Endodermal cell (in vitro differentiated cells): ENCODE results near the gene OSBPL7. TPM values are rescaled to one million over a fixed set of nuclear protein-coding genes. Genes with fewer than 3 reads are reported as not detected.

Experiments used
- DNase-seq: peaks from one replicate; pipeline ENCODE4 v3.0.0-alpha.2; 2017
- H3K27ac ChIP-seq: 2 replicates; pipeline ENCODE4 v1.5.1; 2013; ENCODE audit warnings: mild to moderate bottlenecking, low read depth, low read length, moderate library complexity
- H3K27me3 ChIP-seq: 2 replicates; pipeline ENCODE4 v1.6.1; 2013; ENCODE audit warnings: mild to moderate bottlenecking, low read length, moderate library complexity; ENCODE audit not compliant: insufficient read depth, control insufficient read depth, poor library complexity, severe bottlenecking
- H3K36me3 ChIP-seq: 2 replicates; pipeline ENCODE4 v1.7.0; 2013; ENCODE audit warnings: mild to moderate bottlenecking, low read length, moderate library complexity; ENCODE audit not compliant: control insufficient read depth, insufficient read depth
- H3K4me1 ChIP-seq: one replicate; pipeline ENCODE4 v1.7.0; 2013; ENCODE audit warnings: low read length; ENCODE audit not compliant: control insufficient read depth, insufficient read depth
- H3K4me3 ChIP-seq: 2 replicates; pipeline ENCODE4 v1.5.1; 2013; ENCODE audit warnings: mild to moderate bottlenecking, low read length, moderate library complexity
- H3K9ac ChIP-seq: 2 replicates; pipeline ENCODE4 v1.6.1; 2013; ENCODE audit warnings: mild to moderate bottlenecking, low read length, moderate library complexity; ENCODE audit not compliant: poor library complexity, severe bottlenecking; ENCODE audit errors: extremely low read depth
- H3K9me3 ChIP-seq: 2 replicates; pipeline ENCODE4 v1.6.1; 2013; ENCODE audit warnings: mild to moderate bottlenecking, low read length, moderate library complexity; ENCODE audit not compliant: control insufficient read depth
- H3K27ac Mint-ChIP-seq: 2 replicates; pipeline ENCODE4 v1.8.0; 2020; ENCODE audit warnings: mixed read lengths
- H3K27me3 Mint-ChIP-seq: 2 replicates; pipeline ENCODE4 v1.8.0; 2021; ENCODE audit warnings: mild to moderate bottlenecking, mixed read lengths; ENCODE audit not compliant: insufficient read depth
- H3K36me3 Mint-ChIP-seq: 2 replicates; pipeline ENCODE4 v1.8.0; 2020; ENCODE audit warnings: low read depth, mixed read lengths
- H3K4me1 Mint-ChIP-seq: 2 replicates; pipeline ENCODE4 v1.8.0; 2020; ENCODE audit warnings: mixed read lengths
- H3K4me3 Mint-ChIP-seq: 2 replicates; pipeline ENCODE4 v1.8.0; 2020; ENCODE audit warnings: mild to moderate bottlenecking, moderate library complexity, mixed read lengths
- H3K9me3 Mint-ChIP-seq: 2 replicates; pipeline ENCODE4 v1.8.0; 2020; ENCODE audit warnings: mild to moderate bottlenecking, mixed read lengths
- CTCF ChIP-seq: fragments of 200-600 bp; sonication (generic); conservative IDR thresholded peaks from 2 replicates; pipeline ENCODE4 v1.5.0; 2021; ENCODE audit warnings: antibody characterized with exemption, mild to moderate bottlenecking
- WGBS, 2 experiments: methylation state at CpG; one replicate each; pipeline versions ENCODE4 v1.1.5 to v1.1.7; 2013; ENCODE audit warnings: missing lambda C conversion rate in 2 of 2, mixed read lengths in 1 of 2; ENCODE audit not compliant: insufficient coverage in 1 of 2, insufficient read length in 1 of 2; 5-methylcytosine and 5-hydroxymethylcytosine counted together
- total RNA-seq, 2 donors: library from RNA; stranded (reverse); fragmentation: NEBNext Ultra II Directional in 1 of 2; extraction: Animal tissue kit (Norgen Biotek cat#: 25700) in 1 of 2; gene quantifications; 2 replicates in 1 of 2; 3 replicates in 1 of 2; pipeline ENCODE4 v1.2.1, GENCODE V29; 2021

The OSBPL7 gene
- total RNA-seq, 2 donors from 2014 or later = 11.4 to 15.5 TPM

GRCh38 chr17:47820033-47820789 lies 1.4 kb downstream of the OSBPL7 start:
- no peak for DNase-seq
- TF ChIP-seq CTCF = no peak
- Histone ChIP-seq H3K27ac (no peak overlapping the region), H3K36me3 (peaks cover 23% of the 10 kb centered on the region), H3K4me1 (no peaks in the 10 kb centered on the region), H3K9me3 (no peaks in the 10 kb centered on the region), H3K27me3 (no peaks in the 10 kb centered on the region), H3K4me3 (peak overlapping the region; percentile 91), H3K9ac (no peak overlapping the region)
- WGBS, 2 experiments = 80 to 89% methylated on average over 5 to 11 of the region's 12 CpGs
- Mint-ChIP-seq H3K27me3 (no peaks in the 10 kb centered on the region), H3K4me3 (peak overlapping the region; percentile 87), H3K36me3 (peaks cover 31% of the 10 kb centered on the region), H3K9me3 (no peaks in the 10 kb centered on the region), H3K4me1 (peaks cover 10% of the 10 kb centered on the region), H3K27ac (no peak overlapping the region)

- Mint-ChIP-seq H3K9me3 (no peaks in the 10 kb centered on the region), H3K4me3 (no peak overlapping the region), H3K36me3 (peaks cover 29% of the 10 kb centered on the region), H3K27me3 (no peaks in the 10 kb centered on the region), H3K27ac (no peak overlapping the region), H3K4me1 (peaks cover 10% of the 10 kb centered on the region)
- Histone ChIP-seq H3K4me3 (no peak overlapping the region), H3K27me3 (no peaks in the 10 kb centered on the region), H3K4me1 (no peaks in the 10 kb centered on the region), H3K36me3 (peaks cover 23% of the 10 kb centered on the region), H3K27ac (no peak overlapping the region), H3K9ac (no peak overlapping the region), H3K9me3 (no peaks in the 10 kb centered on the region)
- no peak for TF ChIP-seq CTCF
- DNase-seq = no peak
- WGBS, 2 experiments = 92 to 94% methylated on average over 2 to 10 of the region's 10 CpGs
Observed at GRCh38 chr17:47819475-47819874, 2.1 kb downstream of the OSBPL7 start.

GRCh38 chr17:47818002-47818695 lies 3.4 kb downstream of the OSBPL7 start:
- H3K27ac ChIP-seq = no peak overlapping the region
- no peak for TF ChIP-seq CTCF
- no peak overlapping the region for H3K4me3 ChIP-seq
- H3K4me1 Mint-ChIP-seq = peaks cover 10% of the 10 kb centered on the region
- H3K9me3 ChIP-seq = no peaks in the 10 kb centered on the region
- H3K27me3 Mint-ChIP-seq = no peaks in the 10 kb centered on the region
- H3K36me3 ChIP-seq = peaks cover 13% of the 10 kb centered on the region
- H3K9me3 Mint-ChIP-seq = no peaks in the 10 kb centered on the region
- H3K4me1 ChIP-seq = no peaks in the 10 kb centered on the region
- H3K4me3 Mint-ChIP-seq = no peak overlapping the region
- no peaks in the 10 kb centered on the region for H3K27me3 ChIP-seq
- H3K9ac ChIP-seq = no peak overlapping the region
- no peak for DNase-seq
- no peak overlapping the region for H3K27ac Mint-ChIP-seq
- peaks cover 18% of the 10 kb centered on the region for H3K36me3 Mint-ChIP-seq
- WGBS, 2 experiments = 93 to 94% methylated on average over 6 to 11 of the region's 11 CpGs
